GM19351 (cell line): ENCODE data around the gene TTC13.
"Not testable (repeated sequence)": the region's sequence is repeated elsewhere in the genome, so short reads cannot be mapped to it uniquely, and the experiment has no call there.

ENCODE experiments used
- ATAC-seq: cut with Tn5 transposase; IDR thresholded peaks from one replicate; pipeline ENCODE4 v1.9.1; 2021; ENCODE audit warnings: mild to moderate bottlenecking, moderate library complexity; ENCODE audit not compliant: unreplicated experiment

TTC13 gene

DNA sequence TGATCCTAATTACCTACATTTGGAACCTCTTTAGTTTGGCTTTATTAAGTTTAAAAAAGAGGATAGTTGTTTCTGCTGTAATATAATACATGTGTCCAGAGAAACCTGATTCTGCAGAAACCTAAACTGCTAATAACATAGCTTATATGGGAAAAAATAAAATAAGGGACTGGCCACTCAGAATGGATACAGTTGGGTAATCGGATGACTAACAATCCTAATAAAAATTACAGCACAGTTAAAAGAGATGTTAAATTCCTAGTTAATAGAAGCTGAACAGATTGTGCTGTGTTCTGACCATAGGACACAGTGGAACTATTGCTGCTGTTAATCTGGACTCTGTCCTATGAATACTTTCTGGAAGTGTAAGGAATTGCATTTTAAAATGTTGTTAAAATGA is 16.2 kb upstream of the TTC13 start:
- ATAC-seq: no peak

DNA sequence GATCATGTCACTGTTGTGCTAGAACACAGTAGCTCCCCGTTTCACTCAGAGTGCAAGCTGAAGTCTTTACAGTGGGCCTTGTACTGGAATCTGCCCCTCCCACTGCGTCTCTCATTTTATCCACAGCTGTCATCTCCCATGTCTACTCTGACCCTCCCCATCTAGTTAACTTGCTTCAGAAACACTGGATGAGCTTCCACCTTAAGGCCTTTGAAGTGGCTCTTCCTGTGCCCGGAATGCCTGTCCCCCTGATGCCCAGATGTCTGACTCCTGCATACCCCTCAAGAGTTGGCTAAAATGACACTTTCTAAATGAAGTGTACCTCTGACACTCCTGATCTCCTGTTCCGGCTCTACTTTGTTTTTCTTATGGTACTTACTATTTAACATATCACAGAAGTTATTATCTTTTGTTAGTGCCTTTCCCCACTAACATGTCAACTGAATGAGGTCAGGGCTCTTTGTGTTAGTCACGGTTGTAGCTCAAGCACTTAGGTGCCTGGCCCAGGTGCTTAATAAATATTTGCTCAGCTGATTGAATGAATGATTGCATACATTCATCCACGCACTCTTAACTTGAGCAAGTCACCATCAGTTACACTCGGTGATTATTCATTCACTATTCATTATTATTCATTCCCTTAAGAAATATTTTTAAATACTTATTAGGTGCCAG is 13.6 kb upstream of the TTC13 start:
- ATAC-seq: no peak

DNA sequence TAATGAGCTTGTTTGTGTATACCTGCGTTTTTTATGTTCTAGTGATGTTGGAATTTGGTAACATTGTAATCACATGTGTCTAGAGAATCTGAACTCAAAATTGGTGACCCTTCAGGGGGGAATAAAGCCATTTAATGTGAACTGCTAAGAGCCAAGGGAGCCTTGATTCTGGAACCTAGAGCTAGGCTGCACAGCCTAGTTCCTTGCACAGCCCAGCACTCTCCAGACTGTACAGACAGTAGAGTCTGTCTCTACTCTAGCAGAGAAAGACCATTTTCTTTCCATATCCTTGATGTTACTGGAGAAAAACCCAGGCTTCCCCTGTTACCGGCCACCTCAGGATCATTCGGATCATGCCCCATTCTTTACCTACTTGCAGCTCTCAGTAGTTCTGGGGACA is 8.8 kb upstream of the TTC13 start:
- ATAC-seq: no peak

DNA sequence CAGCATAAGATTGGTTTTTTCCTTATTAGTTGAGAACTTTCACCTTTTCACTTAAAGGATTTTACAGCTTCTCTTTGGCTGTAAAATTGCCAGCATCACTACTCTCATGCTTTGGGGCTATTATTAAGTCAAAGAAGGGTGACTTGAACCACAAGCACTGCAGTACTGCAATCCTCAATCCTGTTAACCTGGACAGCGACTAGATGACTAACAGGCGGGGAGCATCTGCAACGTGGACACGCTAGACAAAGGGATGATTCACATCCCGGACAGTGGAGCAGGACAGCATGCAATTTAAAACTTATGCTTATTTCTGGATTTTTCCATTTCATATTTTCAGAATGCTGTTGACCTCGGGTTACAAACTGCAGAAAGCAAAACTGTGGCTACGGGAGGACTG is 8.3 kb upstream of the TTC13 start:
- ATAC-seq: no peak

DNA sequence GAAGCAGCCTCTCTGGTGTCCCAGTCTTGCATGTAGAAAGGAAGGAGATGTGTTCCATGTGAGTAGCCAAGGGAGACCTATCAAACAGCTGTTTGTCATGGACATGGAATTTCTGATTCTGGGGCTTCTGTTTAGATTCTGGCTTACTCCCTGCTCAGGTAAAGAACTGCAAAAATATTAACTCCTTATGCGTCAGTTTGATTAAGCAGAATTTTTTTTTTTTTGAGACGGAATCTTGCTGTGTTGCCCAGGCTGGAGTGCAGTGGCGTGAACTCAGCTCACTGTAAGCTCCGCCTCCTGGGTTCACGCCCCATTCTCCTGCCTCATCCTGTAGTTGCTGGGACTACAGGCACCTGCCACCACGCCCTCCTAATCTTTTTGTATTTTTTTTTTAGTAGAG is 7.0 kb upstream of the TTC13 start:
- no peak for ATAC-seq

DNA sequence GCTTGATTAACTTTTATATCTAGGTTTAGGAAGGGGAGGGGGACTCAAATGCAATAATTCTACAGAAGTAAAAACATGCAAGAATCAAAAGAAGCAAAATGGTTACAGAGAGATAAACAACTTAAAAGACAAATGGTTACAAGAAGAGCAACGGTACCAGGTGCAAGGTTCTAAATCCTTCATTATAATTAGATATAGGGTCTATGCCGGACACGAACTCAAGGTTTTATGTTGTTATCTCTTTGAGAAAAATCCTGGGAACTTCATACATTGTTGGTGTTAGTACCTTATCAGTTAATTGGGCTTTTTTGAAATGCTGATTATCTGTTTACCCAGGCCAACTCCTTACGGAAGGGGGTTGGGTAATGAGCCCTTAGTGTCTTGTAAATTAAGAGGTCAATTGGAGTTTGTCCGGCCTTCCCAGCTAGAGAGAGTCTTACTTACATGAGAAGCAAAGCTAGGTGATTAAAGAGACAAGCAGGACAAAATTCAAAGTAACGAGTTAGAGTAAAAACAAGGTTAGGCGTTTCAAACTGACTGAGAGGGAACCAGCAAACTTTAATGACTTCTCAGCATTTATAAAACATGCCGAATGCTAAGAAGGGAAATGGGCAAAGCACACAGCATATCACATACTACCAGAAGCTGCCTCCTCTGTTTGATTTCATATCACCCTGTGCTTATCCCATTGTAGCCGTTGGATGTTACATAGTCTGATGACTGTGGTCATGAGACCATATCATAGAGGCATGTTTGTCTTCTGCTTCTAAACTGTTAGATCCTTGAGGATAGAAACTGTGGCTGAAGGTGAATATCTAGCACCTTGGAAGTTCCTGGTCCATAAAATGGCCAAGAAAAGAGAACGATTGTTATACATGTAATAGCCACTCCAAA is 6.2 kb upstream of the TTC13 start:
- not testable (repeated sequence) for ATAC-seq

DNA sequence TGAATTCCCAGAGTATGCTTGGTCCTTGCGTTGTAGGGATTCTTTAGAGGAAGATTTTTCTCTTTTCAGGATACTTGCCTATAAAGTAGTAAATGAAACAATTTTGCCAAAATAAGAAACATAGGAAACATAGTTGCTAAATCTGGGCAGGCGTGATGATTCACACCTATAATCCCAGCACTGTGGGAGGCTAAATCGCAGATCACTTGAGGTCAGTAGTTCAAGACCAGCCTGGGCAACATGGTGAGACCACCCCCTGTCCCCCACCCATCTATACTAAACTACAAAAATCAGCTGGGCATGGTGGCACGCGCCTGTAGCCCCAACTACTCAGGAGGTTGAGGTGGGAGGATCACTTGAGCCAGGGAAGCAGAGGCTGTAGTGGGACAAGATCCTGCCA is 5.2 kb upstream of the TTC13 start:
- no peak for ATAC-seq

DNA sequence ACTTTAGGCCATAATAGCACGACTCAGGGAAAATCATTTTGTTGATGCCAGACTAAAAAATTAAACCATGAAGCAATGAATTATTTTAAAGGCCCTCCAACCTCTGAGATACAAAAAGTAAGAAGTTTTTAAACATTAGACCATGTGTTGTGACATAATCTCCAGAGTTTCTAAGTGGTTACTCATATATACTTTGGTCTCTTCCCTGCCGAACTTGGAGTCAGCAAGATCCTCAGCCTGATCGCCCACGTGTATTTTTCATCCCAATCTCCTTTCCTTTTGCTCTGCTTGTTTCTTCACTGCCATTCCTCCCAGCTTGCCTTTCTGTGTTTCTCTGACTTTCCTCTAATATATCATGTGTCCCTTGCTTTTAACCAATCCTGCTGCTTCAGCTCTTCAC is 4.0 kb upstream of the TTC13 start:
- ATAC-seq: no peak

DNA sequence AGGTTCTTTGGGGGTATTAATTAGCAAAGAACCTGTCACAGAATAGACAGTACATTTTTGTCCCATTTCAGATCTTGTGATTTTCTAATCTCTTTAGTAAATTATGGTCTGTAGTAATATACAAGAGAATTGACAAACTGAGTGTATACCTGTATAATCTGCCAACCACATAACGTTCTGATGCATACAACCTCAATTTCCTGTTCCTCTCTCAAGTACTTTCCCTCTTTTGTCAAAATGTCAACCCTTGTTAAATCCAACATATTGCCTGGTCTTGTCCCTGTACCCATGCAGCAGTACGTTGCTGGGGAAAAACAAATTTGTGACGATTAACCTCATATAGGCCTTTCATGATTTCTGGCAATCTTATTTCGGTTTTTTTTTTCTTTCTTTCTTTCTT is 1.3 kb upstream of the TTC13 start:
- ATAC-seq: no peak

DNA sequence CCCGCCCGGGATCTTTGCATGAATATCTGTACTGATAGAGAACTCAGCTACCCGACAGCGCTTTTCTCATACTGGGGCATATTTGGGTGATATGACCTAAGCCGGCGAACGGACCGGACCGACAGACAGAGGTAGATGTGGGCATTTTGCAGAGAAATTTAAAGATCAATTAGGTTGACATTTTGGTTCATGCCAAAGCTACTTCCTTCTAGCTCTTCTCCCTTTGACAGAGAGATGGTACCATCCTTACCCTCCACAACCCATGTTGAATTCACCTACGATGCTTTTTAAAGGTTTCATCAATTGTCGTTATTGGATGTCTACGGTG is 692 bp upstream of the TTC13 start:
- ATAC-seq: no peak

DNA sequence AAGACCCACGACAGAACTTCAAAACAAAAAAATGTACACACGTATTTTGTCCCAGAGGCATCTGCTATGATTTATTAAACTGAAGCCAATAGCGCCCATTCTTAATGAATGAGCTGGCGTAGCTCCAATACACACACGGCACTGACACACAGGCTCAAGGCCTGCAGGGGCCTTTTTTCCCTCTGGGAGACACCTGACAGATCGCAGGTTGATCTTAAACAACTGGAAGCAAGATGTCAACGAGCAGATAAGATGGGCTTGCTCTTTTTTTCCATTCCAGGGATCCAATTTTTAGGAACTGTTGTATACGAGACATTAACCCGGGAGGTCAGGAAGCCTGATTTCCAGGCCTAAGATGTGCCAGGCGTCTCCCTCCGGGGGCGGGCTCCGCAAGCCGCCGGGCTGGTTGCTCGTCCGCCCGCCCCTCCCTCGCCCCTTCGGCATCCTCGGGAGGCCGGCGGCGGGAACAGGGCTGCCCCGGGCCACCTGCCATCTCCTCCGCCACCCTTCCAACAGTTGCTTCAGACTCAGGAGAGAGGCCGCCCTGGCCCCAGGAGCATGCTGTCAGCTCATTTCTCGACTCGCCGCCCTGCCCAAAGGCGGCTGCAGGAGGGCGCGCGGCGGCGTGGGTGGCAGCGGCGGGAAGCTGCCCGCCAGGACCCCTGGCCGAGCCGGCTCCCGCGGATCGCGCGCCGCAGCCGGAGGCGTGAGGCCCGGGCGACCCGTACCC is 735 bp downstream of the TTC13 start:
- peak; percentile 6 for ATAC-seq

DNA sequence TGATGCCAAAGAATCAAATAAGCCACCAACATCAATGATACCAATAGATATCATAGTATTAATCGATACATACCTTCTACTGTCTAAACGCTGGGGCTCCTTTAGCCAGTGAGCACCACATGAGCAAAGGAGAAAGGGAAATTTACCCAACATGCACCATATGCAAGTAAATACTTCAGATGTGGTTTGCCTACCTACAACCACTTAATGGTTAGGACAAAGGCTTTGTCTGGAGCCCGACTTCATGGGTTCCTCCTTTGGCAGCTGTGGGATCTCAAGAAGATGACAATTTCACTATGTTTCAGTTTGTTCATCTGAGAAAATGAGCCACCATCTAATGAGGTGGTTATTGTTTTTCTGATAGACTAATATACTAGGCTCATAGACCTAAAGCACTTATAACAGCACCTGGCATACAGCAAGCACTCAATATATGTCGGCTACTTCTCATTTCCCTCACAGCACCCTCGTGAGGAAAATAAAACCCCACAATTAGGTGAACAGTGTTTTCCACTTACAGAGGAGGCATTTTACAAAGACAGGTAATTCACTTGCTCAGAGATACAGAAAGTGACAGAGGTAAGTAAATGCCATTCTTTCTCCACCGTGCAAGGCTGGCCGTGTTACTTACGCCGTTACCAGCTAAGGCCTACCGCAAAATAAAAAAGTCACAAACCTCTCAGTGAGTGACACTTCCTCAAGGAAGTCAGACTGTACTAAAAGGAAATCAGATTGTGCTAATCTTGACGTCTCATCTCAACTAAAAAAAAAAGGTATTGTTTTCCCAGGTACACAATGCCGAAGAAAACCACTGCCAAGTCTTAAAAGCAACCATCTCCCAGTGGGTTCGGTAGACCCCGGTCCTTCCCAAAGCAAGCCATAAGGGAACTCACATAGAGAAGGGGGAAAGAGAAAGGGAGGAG is 1.6 kb downstream of the TTC13 start:
- ATAC-seq: no peak

DNA sequence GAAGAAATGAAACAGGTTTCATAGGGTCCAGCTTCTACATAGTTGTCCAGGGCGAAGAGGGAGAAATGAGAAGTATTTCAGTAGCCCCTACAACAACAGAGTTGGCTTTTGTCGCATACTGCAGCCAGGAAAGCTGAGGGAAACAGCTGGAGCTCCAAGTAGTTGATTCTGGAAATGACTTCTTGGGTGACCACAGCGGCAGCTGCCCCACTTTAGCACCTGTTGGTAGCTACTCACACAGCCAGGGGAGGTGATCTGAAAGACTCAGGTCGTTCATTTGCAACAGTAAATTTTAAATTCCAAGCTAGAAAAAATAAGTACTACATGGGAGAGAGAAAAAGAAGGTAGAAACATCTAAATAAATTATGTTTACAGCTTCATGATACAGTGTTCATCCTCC is 2.3 kb downstream of the TTC13 start:
- ATAC-seq: no peak

DNA sequence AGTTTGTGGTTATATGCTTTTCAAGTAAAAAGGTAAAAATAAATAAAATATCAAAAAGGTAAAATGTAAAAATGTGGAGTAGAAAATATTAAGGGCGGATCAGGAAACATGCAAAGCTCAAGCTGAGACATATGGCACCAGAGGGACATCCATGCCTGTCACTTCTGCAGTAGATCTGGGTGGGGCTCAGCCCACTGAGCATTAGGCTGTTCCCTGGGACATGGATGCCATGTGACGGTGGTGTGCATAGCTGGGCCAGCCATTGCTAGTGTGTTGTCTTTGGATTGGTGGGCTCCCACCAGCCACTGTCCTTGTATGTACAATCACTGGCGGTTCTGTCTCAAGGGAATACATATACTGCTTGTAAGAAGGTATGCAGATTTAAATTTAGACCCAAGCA is 3.0 kb downstream of the TTC13 start:
- ATAC-seq: no peak

DNA sequence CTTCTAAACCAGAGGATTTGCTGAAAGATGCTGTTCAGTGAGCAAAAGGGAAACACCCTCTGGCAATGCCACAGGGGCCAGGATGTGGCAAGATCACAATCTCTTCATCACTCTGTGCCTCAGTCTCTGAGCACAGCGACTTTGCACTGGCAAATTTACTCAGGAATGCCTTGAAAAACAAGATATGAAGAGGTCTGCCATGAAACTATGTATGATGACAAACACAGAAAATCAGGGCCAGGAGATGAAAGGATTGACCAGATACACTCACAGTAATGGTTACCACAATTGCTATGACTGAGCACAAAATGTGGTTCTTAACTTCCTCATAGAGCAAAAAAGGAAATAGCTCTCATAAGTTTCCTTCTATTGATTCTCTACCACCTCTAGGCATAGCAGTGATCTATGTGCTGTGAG is 5.8 kb downstream of the TTC13 start:
- ATAC-seq: peak; percentile 84

DNA sequence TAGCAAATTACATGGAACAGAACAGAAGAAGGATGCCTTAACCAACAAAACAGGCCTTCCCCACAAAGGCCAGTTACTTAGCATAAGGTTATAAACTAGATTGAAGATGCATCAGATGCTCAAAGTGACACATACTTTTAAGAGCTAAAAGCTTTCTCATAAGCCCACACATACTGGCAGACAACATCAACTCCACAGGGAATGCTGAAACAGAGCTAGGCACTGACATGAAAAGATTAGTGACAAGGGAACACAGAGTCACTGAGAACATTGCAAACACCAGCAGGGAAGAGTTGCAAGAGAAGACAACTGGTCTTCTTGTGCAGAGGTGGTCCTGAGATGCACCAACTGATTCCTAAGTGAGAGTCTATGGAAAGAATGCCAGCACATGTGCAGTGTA is 6.9 kb downstream of the TTC13 start:
- no peak for ATAC-seq

DNA sequence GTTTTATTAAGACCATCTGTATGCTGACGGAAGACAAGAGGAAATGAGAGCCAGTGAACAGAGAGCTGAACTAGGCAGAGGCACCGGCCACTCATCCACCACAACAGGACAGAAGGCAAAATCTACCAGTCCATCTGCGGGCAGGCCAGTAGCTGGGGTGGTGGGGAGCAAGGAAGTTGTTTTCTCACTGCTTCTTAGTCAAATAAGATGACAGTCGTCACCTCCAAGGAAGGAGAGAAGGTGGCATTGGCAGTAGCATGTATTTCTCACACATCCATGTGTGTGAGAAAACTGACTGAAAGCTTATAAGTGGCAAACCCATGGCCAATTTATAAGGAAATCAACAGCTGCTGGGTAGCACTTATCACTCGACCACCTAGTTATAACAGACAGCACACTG is 8.2 kb downstream of the TTC13 start:
- ATAC-seq: no peak

DNA sequence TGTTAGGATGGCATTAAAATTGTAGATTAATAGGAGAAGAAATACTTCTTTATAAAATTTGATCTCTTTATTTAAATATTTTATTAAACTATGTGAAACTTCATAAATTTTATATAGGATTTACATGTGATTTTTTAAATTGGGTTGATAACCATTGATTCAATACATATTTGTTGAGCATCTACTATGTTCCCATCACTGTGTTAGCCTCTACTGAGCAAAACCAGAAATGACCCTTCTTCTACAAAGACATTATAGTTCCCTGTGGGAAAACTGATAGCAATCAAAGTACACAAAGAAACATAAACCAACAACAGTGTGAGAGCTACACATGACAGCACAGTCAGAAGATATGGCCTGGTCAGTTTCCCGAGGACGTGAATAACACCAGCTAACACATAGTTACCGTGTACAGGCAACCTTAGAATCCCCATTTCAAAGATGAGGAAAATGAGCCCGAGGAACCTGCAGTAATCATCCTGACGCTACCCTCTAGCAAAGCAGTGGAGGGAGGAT is 12.2 kb downstream of the TTC13 start:
- ATAC-seq: no peak

DNA sequence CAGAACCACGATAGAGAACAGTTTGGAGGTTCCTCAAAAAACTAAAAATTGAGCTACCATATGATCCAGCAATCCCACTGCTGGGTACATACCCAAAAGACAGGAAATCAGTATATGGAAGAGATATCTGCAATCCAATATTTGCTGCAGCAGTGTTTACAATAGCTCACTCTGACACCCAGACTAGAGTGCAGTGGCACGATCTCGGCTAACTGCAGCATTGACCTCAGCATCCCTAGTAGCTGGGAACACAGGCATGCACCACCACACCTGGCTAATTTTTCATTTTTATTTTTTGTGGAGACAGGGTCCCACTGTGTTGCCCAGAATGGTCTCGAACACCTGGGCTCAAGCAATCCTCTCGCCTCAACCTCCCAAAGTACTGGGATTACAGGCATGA is 13.1 kb downstream of the TTC13 start:
- no peak for ATAC-seq

DNA sequence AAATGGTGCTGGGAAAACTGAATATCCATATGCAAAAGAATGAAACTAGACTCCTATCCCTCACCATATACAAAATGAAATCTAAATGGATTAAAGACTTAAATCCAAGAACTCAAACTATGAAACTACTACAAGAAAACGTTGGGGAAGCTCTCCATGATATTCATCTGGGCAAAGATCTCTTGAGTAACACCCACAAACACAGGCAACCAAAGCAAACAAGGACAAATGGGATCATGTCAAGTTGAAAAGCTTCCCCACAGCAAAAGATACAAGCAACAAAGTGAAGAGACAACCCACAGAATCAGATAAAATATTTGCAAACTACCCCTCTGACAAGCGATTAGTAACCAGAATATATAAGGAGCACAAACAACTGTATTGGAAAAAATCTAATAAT is 13.8 kb downstream of the TTC13 start:
- ATAC-seq: no peak

DNA sequence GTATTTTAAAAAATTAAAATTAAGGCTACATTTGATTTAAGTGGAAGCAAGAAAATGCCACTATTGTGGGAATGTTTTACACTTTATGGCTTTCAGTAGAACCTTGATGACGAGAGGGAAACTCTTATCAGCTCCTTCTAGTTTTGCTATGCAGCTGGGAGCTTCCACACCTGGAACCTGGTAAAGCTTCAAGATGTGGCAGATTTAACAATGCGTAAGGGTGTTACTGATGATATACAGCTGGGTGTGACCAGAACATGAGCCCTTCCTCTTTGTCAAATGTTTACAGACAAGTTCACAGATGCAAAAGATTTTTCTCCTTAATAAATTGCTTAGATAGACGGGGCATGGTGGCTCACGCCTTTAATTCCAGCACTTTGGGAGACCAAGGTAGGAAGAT is 20.3 kb downstream of the TTC13 start:
- no peak for ATAC-seq
